ENCODE data around the gene RRP12. TPM values are rescaled to one million over a fixed set of nuclear protein-coding genes. Genes with fewer than 3 reads are reported as not detected.

RRP12 gene
- total RNA-seq, 4 donors from 2014 or later = 14.9 to 33.4 (median 23.9) TPM

DNA sequence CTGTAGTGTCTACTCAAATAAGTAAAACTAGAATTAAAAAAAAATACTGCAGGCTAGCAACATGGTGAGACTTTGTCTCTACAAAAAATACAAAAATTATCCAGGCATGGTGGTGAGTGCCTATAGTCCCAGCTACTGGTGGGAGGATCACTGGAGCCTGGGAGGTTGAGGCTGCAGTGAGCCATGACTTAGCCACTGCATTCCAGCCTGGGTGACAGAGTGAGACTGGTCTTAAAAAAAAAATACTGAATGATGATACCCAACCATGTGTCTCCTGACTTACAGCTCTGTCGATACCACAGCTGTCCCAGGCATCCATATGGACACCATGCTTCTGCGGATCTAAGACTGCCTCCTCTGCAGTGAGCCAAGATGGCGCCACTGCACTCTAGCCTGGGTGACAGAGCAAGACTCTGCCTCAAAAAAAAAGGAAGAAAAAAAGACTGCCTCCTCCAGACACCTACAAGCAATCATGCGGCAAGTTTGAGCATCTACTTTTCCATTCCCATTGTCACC is 90.0 kb downstream of the RRP12 start:
- Histone ChIP-seq H3K36me3 (no peaks in the 10 kb centered on the region), H3K4me1 (no peaks in the 10 kb centered on the region), H3K27ac (no peak overlapping the region), H3K27me3 (no peaks in the 10 kb centered on the region), H3K9me3 (no peaks in the 10 kb centered on the region), H3K4me3 (no peak overlapping the region)
- WGBS, 2 donors = 96 to 100% methylated on average over 3 to 4 of the region's 4 CpGs
- no peak for TF ChIP-seq POLR2A (IDR thresholded peaks at IDR 0.05)
- TF ChIP-seq, protein P1, sequence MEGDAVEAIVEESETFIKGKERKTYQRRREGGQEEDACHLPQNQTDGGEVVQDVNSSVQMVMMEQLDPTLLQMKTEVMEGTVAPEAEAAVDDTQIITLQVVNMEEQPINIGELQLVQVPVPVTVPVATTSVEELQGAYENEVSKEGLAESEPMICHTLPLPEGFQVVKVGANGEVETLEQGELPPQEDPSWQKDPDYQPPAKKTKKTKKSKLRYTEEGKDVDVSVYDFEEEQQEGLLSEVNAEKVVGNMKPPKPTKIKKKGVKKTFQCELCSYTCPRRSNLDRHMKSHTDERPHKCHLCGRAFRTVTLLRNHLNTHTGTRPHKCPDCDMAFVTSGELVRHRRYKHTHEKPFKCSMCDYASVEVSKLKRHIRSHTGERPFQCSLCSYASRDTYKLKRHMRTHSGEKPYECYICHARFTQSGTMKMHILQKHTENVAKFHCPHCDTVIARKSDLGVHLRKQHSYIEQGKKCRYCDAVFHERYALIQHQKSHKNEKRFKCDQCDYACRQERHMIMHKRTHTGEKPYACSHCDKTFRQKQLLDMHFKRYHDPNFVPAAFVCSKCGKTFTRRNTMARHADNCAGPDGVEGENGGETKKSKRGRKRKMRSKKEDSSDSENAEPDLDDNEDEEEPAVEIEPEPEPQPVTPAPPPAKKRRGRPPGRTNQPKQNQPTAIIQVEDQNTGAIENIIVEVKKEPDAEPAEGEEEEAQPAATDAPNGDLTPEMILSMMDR (IDR thresholded peaks at IDR 0.05) = no peak
- no peak for DNase-seq
- intact Hi-C loops (cut with DNase I) = no loop called here

DNA sequence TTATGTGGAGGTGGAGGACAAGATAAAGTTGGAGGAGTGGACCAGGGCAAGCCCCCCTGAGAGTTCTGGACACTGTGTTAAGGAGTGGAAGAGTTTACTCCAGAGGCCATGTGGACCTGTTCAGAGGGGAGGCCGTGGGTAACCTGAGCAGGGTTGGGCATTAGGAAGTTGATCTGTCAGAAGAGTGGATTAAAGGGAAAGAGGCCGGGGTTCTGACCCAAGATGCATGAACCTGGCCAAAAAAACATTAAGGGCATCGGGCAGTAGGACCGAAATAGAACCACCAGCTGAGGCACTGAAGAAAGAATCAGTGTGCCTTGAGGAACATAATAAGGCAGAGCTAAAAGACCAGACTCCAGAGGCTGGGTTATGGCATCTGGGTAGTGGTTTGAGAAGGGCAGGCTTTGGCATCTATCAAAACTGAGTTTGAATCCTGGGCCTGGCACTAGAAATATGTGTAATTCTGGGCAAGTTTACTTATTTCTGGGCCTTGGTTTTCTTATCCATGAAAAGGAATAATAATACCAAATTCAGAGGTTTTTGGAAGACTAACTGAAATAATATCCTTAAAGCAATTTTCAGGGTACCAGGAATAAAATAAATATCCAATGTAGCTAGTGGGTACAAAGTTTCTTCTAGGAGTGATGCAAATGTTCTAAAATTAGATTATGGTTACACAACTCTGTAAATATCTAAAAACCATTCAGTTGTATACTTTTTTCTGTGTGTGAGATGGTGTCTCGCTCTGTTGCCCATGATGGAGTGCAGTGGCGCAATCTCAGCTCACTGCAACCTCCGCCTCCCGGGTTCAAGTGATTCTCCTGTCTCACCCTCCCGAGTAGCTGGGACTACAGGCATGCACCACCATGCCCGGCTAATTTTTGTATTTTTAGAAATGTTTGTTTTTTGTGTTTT is 93.0 kb downstream of the RRP12 start:
- Histone ChIP-seq H3K27me3 (no peaks in the 10 kb centered on the region), H3K36me3 (no peaks in the 10 kb centered on the region), H3K27ac (no peak overlapping the region), H3K4me3 (no peak overlapping the region), H3K4me1 (no peaks in the 10 kb centered on the region), H3K9me3 (no peaks in the 10 kb centered on the region)
- DNase-seq = no peak
- 75 to 79% methylated on average over 10 of the region's 10 CpGs for WGBS, 2 donors
- TF ChIP-seq, protein P1 (IDR thresholded peaks at IDR 0.05) = no peak
- no peak for TF ChIP-seq POLR2A (IDR thresholded peaks at IDR 0.05)
- intact Hi-C loops (cut with DNase I) = no loop called here

DNA sequence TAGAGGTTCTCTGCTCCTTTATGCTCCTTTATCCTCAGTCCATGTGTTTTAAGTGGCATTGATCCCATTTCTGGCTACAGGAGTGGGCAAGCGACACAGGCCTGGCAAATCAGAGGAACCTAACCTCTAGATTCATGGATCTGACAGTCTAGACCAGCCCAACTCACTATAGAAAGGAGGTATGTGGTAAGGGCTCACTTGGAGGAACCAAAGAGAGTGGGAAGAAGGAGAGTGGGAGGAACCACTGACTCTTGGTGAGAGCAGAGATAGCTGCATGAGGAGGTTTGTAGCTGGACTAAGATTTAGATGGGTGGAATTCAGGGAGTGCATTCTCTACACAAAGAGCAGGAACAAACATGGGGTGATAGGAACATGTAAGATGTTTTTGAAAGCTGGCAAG is 93.7 kb downstream of the RRP12 start:
- no peaks in the 10 kb centered on the region for H3K36me3 ChIP-seq
- H3K27me3 ChIP-seq = no peaks in the 10 kb centered on the region
- DNase-seq = no peak
- no peaks in the 10 kb centered on the region for H3K9me3 ChIP-seq
- intact Hi-C loops (cut with DNase I) = no loop called here
- no peak overlapping the region for H3K4me3 ChIP-seq
- no peak for TF ChIP-seq POLR2A (IDR thresholded peaks at IDR 0.05)
- TF ChIP-seq, protein P1 (IDR thresholded peaks at IDR 0.05) = no peak
- H3K4me1 ChIP-seq = no peaks in the 10 kb centered on the region
- 83 to 100% methylated on average over 1 of the region's 1 CpG for WGBS, 2 donors
- no peak overlapping the region for H3K27ac ChIP-seq

Small RNAs within 50 kb of the gene (small RNA-seq; reads per million reads assigned to genes)
- 0 reads per million in 4 donors for gene RF00019

Other genes starting within 250 kb of the RRP12 start
- gene SLIT1, start 215.4 kb downstream of the RRP12 start, total RNA-seq = not detected
- gene ARHGAP19, start 108.7 kb downstream of the RRP12 start, total RNA-seq = 10 to 100 TPM in 1 of 4 donors, 1 to 10 TPM in 3; 3.7 to 15.4 (median 7.5) TPM
- 1 to 10 TPM; 1.7 to 6.1 (median 3.9) TPM for gene FRAT1, start 82.1 kb downstream of the RRP12 start, total RNA-seq
- gene FRAT2, start 66.6 kb downstream of the RRP12 start, total RNA-seq = 10 to 100 TPM; 16.6 to 29.4 (median 20.3) TPM
- gene PGAM1, start 24.9 kb upstream of the RRP12 start, total RNA-seq = 100 to 1,000 TPM; 310 to 700 (median 514) TPM
- 10 to 100 TPM; 12.4 to 44.8 (median 24.7) TPM for gene EXOSC1, start 44.7 kb upstream of the RRP12 start, total RNA-seq
- gene ZDHHC16, start 44.8 kb upstream of the RRP12 start, total RNA-seq = 10 to 100 TPM; 17.0 to 36.9 (median 28.2) TPM
- 10 to 100 TPM; 57.7 to 93.3 (median 65.1) TPM for gene MMS19, start 97.1 kb upstream of the RRP12 start, total RNA-seq
- gene UBTD1, start 97.6 kb upstream of the RRP12 start, total RNA-seq = 1 to 10 TPM; 4.3 to 8.5 (median 5.8) TPM
- under 1 TPM in 1 of 4 donors, not detected in 3; 0.79 TPM for gene ANKRD2, start 171.4 kb upstream of the RRP12 start, total RNA-seq
- gene HOGA1, start 183.0 kb upstream of the RRP12 start, total RNA-seq = 1 to 10 TPM in 3 of 4 donors, under 1 TPM in 1; 0.62 to 1.1 (median 1.1) TPM
- not detected for gene C10orf62, start 188.4 kb upstream of the RRP12 start, total RNA-seq
- 1 to 10 TPM in 2 of 4 donors, under 1 TPM in 2; 0.34 to 3.6 (median 1.2) TPM for gene MORN4, start 232.2 kb upstream of the RRP12 start, total RNA-seq
- 10 to 100 TPM; 14.0 to 29.3 (median 19.6) TPM for gene PI4K2A, start 239.3 kb upstream of the RRP12 start, total RNA-seq

Measured in esophagus squamous epithelium (tissue), 5 donors.